HUDEP-2 (cell line): ENCODE data around the gene GHRH.

Experiments
- DNase-seq, 76 experiments: peaks; one replicate each; lab custom pipeline; 2025; ENCODE audit not compliant: unreplicated experiment in 76 of 76; lab: John Stamatoyannopoulos, UW

GHRH gene

GRCh38 chr20:37293301-37293943 lies 31.8 kb upstream of the GHRH start:
- DNase-seq = no peak

- no peak for DNase-seq
Observed at GRCh38 chr20:37291724-37292126, 30.1 kb upstream of the GHRH start.

- DNase-seq = no peak
Observed at GRCh38 chr20:37290158-37290810, 28.7 kb upstream of the GHRH start.

GRCh38 chr20:37288091-37288490 lies 26.5 kb upstream of the GHRH start:
- DNase-seq = no peak

GRCh38 chr20:37285664-37286374 lies 24.2 kb upstream of the GHRH start:
- DNase-seq = no peak

- no peak for DNase-seq
Observed at GRCh38 chr20:37284691-37285161, 23.1 kb upstream of the GHRH start.

- no peak for DNase-seq
Observed at GRCh38 chr20:37283530-37284195, 22.0 kb upstream of the GHRH start.

- DNase-seq = no peak
Observed at GRCh38 chr20:37282556-37282955, 20.9 kb upstream of the GHRH start.

GRCh38 chr20:37280403-37280802 lies 18.8 kb upstream of the GHRH start:
- no peak for DNase-seq

GRCh38 chr20:37279820-37280219 lies 18.2 kb upstream of the GHRH start:
- no peak for DNase-seq

GRCh38 chr20:37278966-37279590 lies 17.5 kb upstream of the GHRH start:
- no peak for DNase-seq

GRCh38 chr20:37277253-37277593 lies 15.6 kb upstream of the GHRH start:
- DNase-seq = no peak

GRCh38 chr20:37276494-37277252 lies 15.1 kb upstream of the GHRH start:
- peak in 1 of 76 experiments; percentile 7 for DNase-seq

- DNase-seq = no peak
Observed at GRCh38 chr20:37274851-37275524, 13.4 kb upstream of the GHRH start.

- no peak for DNase-seq
Observed at GRCh38 chr20:37273988-37274387, 12.4 kb upstream of the GHRH start.

- DNase-seq = no peak
Observed at GRCh38 chr20:37271421-37271768, 9.8 kb upstream of the GHRH start.

GRCh38 chr20:37270576-37271420 lies 9.2 kb upstream of the GHRH start:
- DNase-seq = no peak

GRCh38 chr20:37267667-37268313 lies 6.2 kb upstream of the GHRH start:
- no peak for DNase-seq
